IMR-90 (cell line): ENCODE results near the gene VPS4B. TPM values are rescaled to one million over a fixed set of nuclear protein-coding genes. Genes with fewer than 3 reads are reported as not detected.

Experiments
- ATAC-seq: fragments of 200-7000 bp; cut with Tn5 transposase; 2 replicates; pipeline ENCODE4 v1.9.1; 2020; ENCODE audit warnings: low read depth, mild to moderate bottlenecking, moderate library complexity
- BruUV-seq: library from RNA; stranded (reverse); fragments of 400-500 nt; replicated peaks from 2 replicates; lab custom pipeline; 2021; lab: Mats Ljungman, UMichigan
- CTCF ChIA-PET: fragments of 300-600 bp; formaldehyde crosslinking; extraction: SDS; loops from one replicate; lab custom pipeline; 2021; ENCODE audit warnings: antibody characterized with exemption; lab: Yijun Ruan, JAX
- POLR2A ChIA-PET: fragments of 300-600 bp; sonication (Branson Sonifier 250); formaldehyde crosslinking; loops from one replicate; lab custom pipeline; 2022; ENCODE audit warnings: antibody characterized with exemption; ENCODE audit not compliant: unreplicated experiment; lab: Charles Lee
- DNase-seq: peaks from one replicate; pipeline ENCODE4 v3.0.0; 2013
- H2AFZ ChIP-seq: replicated peaks from 2 replicates; pipeline ENCODE3; 2013; ENCODE audit warnings: low read length, mild to moderate bottlenecking; ENCODE audit not compliant: poor library complexity
- H2AK5ac ChIP-seq: 2 replicates; pipeline ENCODE4 v1.6.1; 2013; ENCODE audit warnings: low read depth, low read length, inconsistent platforms
- H2AK9ac ChIP-seq: replicated peaks from 2 replicates; pipeline ENCODE3; 2013; ENCODE audit warnings: mild to moderate bottlenecking, low read depth, low read length, moderate library complexity; ENCODE audit not compliant: poor library complexity
- H2BK120ac ChIP-seq: 2 replicates; pipeline ENCODE4 v1.6.1; 2013; ENCODE audit warnings: low read depth, low read length, inconsistent platforms
- H2BK15ac ChIP-seq: 3 replicates; pipeline ENCODE4 v1.6.1; 2013; ENCODE audit warnings: low read depth, low read length, inconsistent platforms
- H2BK20ac ChIP-seq: 2 replicates; pipeline ENCODE4 v1.6.1; 2013; ENCODE audit warnings: low read depth, mild to moderate bottlenecking, inconsistent platforms, low read length, moderate library complexity
- H2BK5ac ChIP-seq: 2 replicates; pipeline ENCODE4 v1.6.1; 2013; ENCODE audit warnings: mild to moderate bottlenecking, low read depth, low read length, inconsistent platforms; ENCODE audit not compliant: poor library complexity, severe bottlenecking
- H3K14ac ChIP-seq: replicated peaks from 2 replicates; pipeline ENCODE4 v1.6.1; 2013; ENCODE audit warnings: low read depth, low read length, inconsistent platforms
- H3K18ac ChIP-seq: 2 replicates; pipeline ENCODE4 v1.6.1; 2013; ENCODE audit warnings: low read depth, low read length, control low read depth
- H3K23ac ChIP-seq: 2 replicates; pipeline ENCODE4 v1.6.1; 2013; ENCODE audit warnings: low read depth, low read length, inconsistent platforms
- H3K27ac ChIP-seq: 2 replicates; pipeline ENCODE4 v1.5.1; 2013; ENCODE audit warnings: mild to moderate bottlenecking, control low read depth, low read length; ENCODE audit not compliant: insufficient read depth
- H3K27me3 ChIP-seq: 2 replicates; pipeline ENCODE4 v1.6.1; 2013; ENCODE audit warnings: low read length; ENCODE audit not compliant: control insufficient read depth, insufficient read depth
- H3K36me3 ChIP-seq: 2 replicates; pipeline ENCODE4 v1.6.1; 2013; ENCODE audit warnings: low read length, mixed read lengths; ENCODE audit not compliant: control insufficient read depth, insufficient read depth
- H3K4ac ChIP-seq: 2 replicates; pipeline ENCODE4 v1.6.1; 2013; ENCODE audit warnings: low read depth, low read length, inconsistent platforms
- H3K4me1 ChIP-seq: 2 replicates; pipeline ENCODE4 v1.6.1; 2013; ENCODE audit warnings: low read length, mixed read lengths; ENCODE audit not compliant: control insufficient read depth, insufficient read depth
- H3K4me2 ChIP-seq: 2 replicates; pipeline ENCODE4 v1.6.1; 2013; ENCODE audit warnings: low read depth, mild to moderate bottlenecking, control low read depth, low read length, moderate library complexity
- H3K4me3 ChIP-seq: 2 replicates; pipeline ENCODE4 v1.5.1; 2013; ENCODE audit warnings: low read depth, mild to moderate bottlenecking, control low read depth, low read length, moderate library complexity; ENCODE audit not compliant: insufficient read depth
- H3K56ac ChIP-seq: 2 replicates; pipeline ENCODE4 v1.6.1; 2013; ENCODE audit warnings: low read length, inconsistent platforms; ENCODE audit not compliant: insufficient read depth; ENCODE audit errors: extremely low read depth
- H3K79me1 ChIP-seq, 2 experiments: 2 replicates each; pipeline ENCODE4 v1.6.1; 2013; ENCODE audit warnings: low read length in 2 of 2, inconsistent platforms in 1 of 2, low read depth in 1 of 2
- H3K9ac ChIP-seq: 2 replicates; pipeline ENCODE4 v1.6.1; 2013; ENCODE audit warnings: low read depth, low read length, control low read depth
- H3K9me1 ChIP-seq: 2 replicates; pipeline ENCODE4 v1.6.1; 2013; ENCODE audit warnings: low read length, inconsistent platforms; ENCODE audit not compliant: insufficient read depth
- H3K9me3 ChIP-seq: 2 replicates; pipeline ENCODE4 v1.6.1; 2013; ENCODE audit warnings: low read length; ENCODE audit not compliant: control insufficient read depth, insufficient read depth
- H4K20me1 ChIP-seq: 2 replicates; pipeline ENCODE4 v1.6.1; 2013; ENCODE audit warnings: low read length, inconsistent platforms; ENCODE audit not compliant: insufficient read depth
- H4K5ac ChIP-seq: 2 replicates; pipeline ENCODE4 v1.6.1; 2013; ENCODE audit warnings: mild to moderate bottlenecking, low read depth, low read length, control low read depth
- H4K8ac ChIP-seq, 2 experiments: 2 replicates each; pipeline ENCODE4 v1.6.1; 2013; ENCODE audit warnings: low read depth in 2 of 2, low read length in 2 of 2, control low read depth in 1 of 2, inconsistent platforms in 1 of 2
- H4K91ac ChIP-seq: 2 replicates; pipeline ENCODE4 v1.6.1; 2013; ENCODE audit warnings: low read depth, low read length, inconsistent platforms; ENCODE audit not compliant: insufficient read depth
- BHLHE40 ChIP-seq: fragments of 150-350 bp; IDR thresholded peaks from 2 replicates; pipeline ENCODE4 v1.6.1; 2016; ENCODE audit warnings: mild to moderate bottlenecking, low read depth, low read length
- CEBPB ChIP-seq: IDR thresholded peaks from 2 replicates; pipeline ENCODE4 v1.6.1; 2012; ENCODE audit warnings: low read depth, low read length, improper control_type of control experiment
- CHD1 ChIP-seq: IDR thresholded peaks from 2 replicates; pipeline ENCODE4 v1.6.1; 2012; ENCODE audit warnings: low read depth, low read length, improper control_type of control experiment
- CTCF ChIP-seq: conservative IDR thresholded peaks from 2 replicates; pipeline ENCODE4 v1.5.1; 2012; ENCODE audit warnings: mild to moderate bottlenecking, low read depth, low read length, improper control_type of control experiment
- ELK1 ChIP-seq: fragments of 150-350 bp; IDR thresholded peaks from 2 replicates; pipeline ENCODE4 v1.6.1; 2016; ENCODE audit warnings: low read depth, mild to moderate bottlenecking, low read length, moderate library complexity, borderline replicate concordance
- FOS ChIP-seq: fragments of 150-350 bp; IDR thresholded peaks from 2 replicates; pipeline ENCODE4 v1.6.1; 2016; ENCODE audit warnings: low read depth, low read length
- MAFK ChIP-seq: IDR thresholded peaks from 2 replicates; pipeline ENCODE4 v1.6.1; 2012; ENCODE audit warnings: low read depth, low read length, improper control_type of control experiment
- MAZ ChIP-seq: IDR thresholded peaks from 2 replicates; pipeline ENCODE4 v1.6.1; 2012; ENCODE audit warnings: low read depth, mild to moderate bottlenecking, low read length, improper control_type of control experiment, moderate library complexity, borderline replicate concordance
- MXI1 ChIP-seq: IDR thresholded peaks from 2 replicates; pipeline ENCODE4 v1.6.1; 2012; ENCODE audit warnings: low read depth, mild to moderate bottlenecking, low read length, moderate library complexity, borderline replicate concordance
- NFE2L2 ChIP-seq: fragments of 150-350 bp; IDR thresholded peaks from 2 replicates; pipeline ENCODE4 v1.6.1; 2016; ENCODE audit warnings: low read depth, mild to moderate bottlenecking, low read length
- POLR2A ChIP-seq: IDR thresholded peaks from 2 replicates; pipeline ENCODE4 v1.6.1; 2012; ENCODE audit warnings: mild to moderate bottlenecking, low read depth, low read length
- RAD21 ChIP-seq: IDR thresholded peaks from 2 replicates; pipeline ENCODE4 v1.6.1; 2012; ENCODE audit warnings: low read length, improper control_type of control experiment
- RCOR1 ChIP-seq: IDR thresholded peaks from 2 replicates; pipeline ENCODE4 v1.6.1; 2012; ENCODE audit warnings: mild to moderate bottlenecking, low read length, improper control_type of control experiment; ENCODE audit not compliant: insufficient replicate concordance
- RFX5 ChIP-seq: IDR thresholded peaks from 2 replicates; pipeline ENCODE4 v1.8.0; 2012; ENCODE audit warnings: low read depth, mild to moderate bottlenecking, low read length, moderate library complexity
- SMC3 ChIP-seq: fragments of 150-350 bp; IDR thresholded peaks from 2 replicates; pipeline ENCODE4 v1.6.1; 2016; ENCODE audit warnings: low read depth, mild to moderate bottlenecking, antibody characterized with exemption, low read length, moderate library complexity
- USF2 ChIP-seq: fragments of 150-350 bp; IDR thresholded peaks from 2 replicates; pipeline ENCODE4 v1.6.1; 2017; ENCODE audit warnings: mild to moderate bottlenecking, antibody characterized with exemption, low read length, low read depth
- WGBS, 2 experiments: methylation state at CpG; one replicate each; pipeline versions ENCODE4 v1.1.5 to v1.1.7; 2013; ENCODE audit warnings: missing lambda C conversion rate in 2 of 2; ENCODE audit not compliant: insufficient read length in 1 of 2; ENCODE audit errors: extremely low coverage in 2 of 2; 5-methylcytosine and 5-hydroxymethylcytosine counted together
- dilution Hi-C: fragments of 300-500 bp; cut with HindIII; formaldehyde crosslinking; loops from one replicate; pipeline ENCODE4 v1.14.3; 2018; ENCODE audit warnings: low sequenced_read_pairs; ENCODE audit not compliant: unreplicated experiment
- in situ Hi-C: fragments of 300-500 bp; cut with MboI; formaldehyde crosslinking; loops from 3 replicates; pipeline ENCODE4 v1.14.3; 2019; ENCODE audit warnings: low sequenced_read_pairs, inconsistent platforms, mixed read lengths
- intact Hi-C: fragments of 100-400 bp; cut with micrococcal nuclease; formaldehyde crosslinking; loops from 2 replicates; pipeline ENCODE4 v1.10.0; 2022
- polyA plus RNA-seq, 3 experiments: library from polyadenylated mRNA; depleted of rRNA; stranded (reverse); fragments of >200 nt; gene quantifications; 2 replicates each; pipeline ENCODE4 v1.2.3, GENCODE V29; 2012; ENCODE audit warnings: low replicate concordance in 1 of 3
- total RNA-seq: library from RNA; depleted of rRNA; stranded (reverse); fragments of >200 nt; gene quantifications from 2 replicates; pipeline ENCODE4 v1.2.3, GENCODE V29; 2012

VPS4B gene
- total and polyA plus RNA-seq, 2 of the 4 experiments (the other 2 are of a cell fraction) = 16.2 to 31.5 TPM

- Histone ChIP-seq H2BK15ac (no peak overlapping the region), H3K27ac (peak overlapping the region; percentile 88), H2BK120ac (peak overlapping the region; percentile 41), H2AK5ac (peak overlapping the region; percentile 73), H3K9me1 (peaks cover 5% of the 10 kb centered on the region), H3K4me3 (peak overlapping the region; percentile 78), H2AFZ (peak overlapping the region; percentile 94), H2BK20ac (no peak overlapping the region), H3K27me3 (no peaks in the 10 kb centered on the region), H3K56ac (peak overlapping the region; percentile 86), H3K4me1 (no peaks in the 10 kb centered on the region), H3K9ac (peak overlapping the region; percentile 86), H3K79me1 (peaks cover 4 to 27% of the 10 kb centered on the region in 2 experiments), H4K91ac (peak overlapping the region; percentile 84), H3K4me2 (peak overlapping the region; percentile 96), H3K4ac (peak overlapping the region; percentile 84), H4K5ac (peak overlapping the region; percentile 92), H3K14ac (peak overlapping the region; percentile 87), H2AK9ac (peak overlapping the region; percentile 84), H3K23ac (peak overlapping the region; percentile 92), H4K8ac (peak overlapping the region; percentile 98), H3K36me3 (peaks cover 2% of the 10 kb centered on the region; the same call in 1 of the 2 replicates), H2BK5ac (peak overlapping the region; percentile 77), H3K9me3 (no peaks in the 10 kb centered on the region), H4K20me1 (peaks cover 10% of the 10 kb centered on the region; the same call in 1 of the 2 replicates), H3K18ac (peak overlapping the region; percentile 68)
- intact Hi-C loops = loop anchor here (1.0 kb wide), 2 partner anchors 56 to 87 kb away; partner anchors contain the start of gene KDSR
- BruUV-seq = TSS peak; percentile 85
- peak; percentile 58 for ATAC-seq
- in situ Hi-C loops = no loop called here
- TF ChIP-seq ELK1 (no peak), POLR2A (no peak), CHD1 (no peak), USF2 (no peak), NFE2L2 (no peak), BHLHE40 (no peak), FOS (no peak), SMC3 (no peak), RFX5 (no peak), RAD21 (no peak), MXI1 (no peak), MAZ (no peak), RCOR1 (no peak), CTCF (no peak; the same call in 1 of the 2 replicates), CEBPB (no peak), MAFK (no peak)
- 0% methylated on average over 2 of the region's 26 CpGs; no CpG with 5 or more reads in 1 of the 2 experiments for WGBS, 2 experiments
- ChIA-PET CTCF (interaction anchor here (0.6 kb wide), 1 partner anchor 65 kb away, joined by 3 read pairs; no protein-coding TSS in a partner anchor), POLR2A (interaction anchor here (0.6 kb wide), 1 partner anchor 13 kb away, joined by 4 read pairs; no protein-coding TSS in a partner anchor)
- dilution Hi-C loops = no loop called here
- no peak for DNase-seq
Measured at GRCh38 chr18:63422864-63423304, 608 bp upstream of the VPS4B start.
